ENCODE measurements around the gene ZBTB9.

Gene ZBTB9

GRCh38 chr6:33504486-33504885 is 50.1 kb downstream of the ZBTB9 start:
- no peak for TF ChIP-seq CTCF (IDR thresholded peaks at IDR 0.05; ENCODE audit: low read length)
- TF ChIP-seq EZH2 (IDR thresholded peaks at IDR 0.05; ENCODE audit: borderline replicate concordance, low read length) = no peak
- Histone ChIP-seq H3F3A (ENCODE audit: insufficient read depth, low read length) (no peaks in the 10 kb centered on the region), H3K36me3 (ENCODE audit: insufficient read depth, low read length) (no peaks in the 10 kb centered on the region), H3K27ac (ENCODE audit: low read depth, low read length, poor library complexity, severe bottlenecking) (no peak overlapping the region), H3K4me3 (ENCODE audit: low read depth, low read length, poor library complexity, severe bottlenecking) (no peak overlapping the region), H3K27me3 (ENCODE audit: insufficient read depth, low read length) (no peaks in the 10 kb centered on the region; the same call in 1 of the 2 replicates), H3K9me2 (ENCODE audit: low read depth, low read length) (no peaks in the 10 kb centered on the region), H3K79me2 (ENCODE audit: insufficient read depth, low read length) (no peaks in the 10 kb centered on the region), H3K4me1 (ENCODE audit: insufficient read depth, low read length, severe bottlenecking) (no peaks in the 10 kb centered on the region), H3K4me2 (ENCODE audit: low read length) (no peak overlapping the region), H4K20me1 (ENCODE audit: insufficient read depth, low read length) (no peaks in the 10 kb centered on the region), H3K9me3 (ENCODE audit: low read length) (no peaks in the 10 kb centered on the region), H2AFZ (ENCODE audit: low read length) (no peak overlapping the region), H3K9ac (ENCODE audit: low read length) (no peak overlapping the region)

- TF ChIP-seq EZH2 (IDR thresholded peaks at IDR 0.05; ENCODE audit: borderline replicate concordance, low read length) (no peak), CTCF (IDR thresholded peaks at IDR 0.05; ENCODE audit: low read length) (no peak)
- Histone ChIP-seq H3K9me2 (ENCODE audit: low read depth, low read length) (no peaks in the 10 kb centered on the region), H3K9ac (ENCODE audit: low read length) (no peak overlapping the region), H3K27ac (ENCODE audit: low read depth, low read length, poor library complexity, severe bottlenecking) (no peak overlapping the region), H2AFZ (ENCODE audit: low read length) (no peak overlapping the region), H3K9me3 (ENCODE audit: low read length) (no peaks in the 10 kb centered on the region), H4K20me1 (ENCODE audit: insufficient read depth, low read length) (no peaks in the 10 kb centered on the region), H3K4me3 (ENCODE audit: low read depth, low read length, poor library complexity, severe bottlenecking) (no peak overlapping the region), H3K36me3 (ENCODE audit: insufficient read depth, low read length) (no peaks in the 10 kb centered on the region), H3K27me3 (ENCODE audit: insufficient read depth, low read length) (no peaks in the 10 kb centered on the region; the same call in 1 of the 2 replicates), H3K4me2 (ENCODE audit: low read length) (no peak overlapping the region), H3F3A (ENCODE audit: insufficient read depth, low read length) (no peaks in the 10 kb centered on the region), H3K79me2 (ENCODE audit: insufficient read depth, low read length) (no peaks in the 10 kb centered on the region), H3K4me1 (ENCODE audit: insufficient read depth, low read length, severe bottlenecking) (no peaks in the 10 kb centered on the region)
These were observed 51.4 kb downstream of the ZBTB9 start for GRCh38 chr6:33505548-33506370.

Measured in OCI-LY1 (cell line).